ENCODE results near the gene NAE1.

DNA sequence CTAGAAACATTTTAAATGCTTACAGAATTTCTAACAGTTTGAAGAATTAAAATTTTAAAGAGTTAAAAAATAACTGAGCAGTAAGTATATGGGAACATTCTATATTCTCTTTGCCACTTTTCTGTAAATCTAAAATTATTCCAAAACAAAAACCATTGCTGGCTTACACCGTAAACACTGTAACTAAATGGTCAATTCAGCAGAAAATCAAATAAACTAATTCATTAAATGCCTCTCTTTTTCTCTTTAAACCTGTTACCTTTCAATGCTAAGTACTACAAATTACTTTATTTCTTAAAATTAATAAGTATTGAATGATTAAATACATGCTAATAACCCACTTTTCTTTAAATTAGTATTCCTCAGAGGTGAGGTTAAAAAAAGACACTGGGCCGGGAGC is 43.3 kb downstream of the NAE1 start:
- TF ChIP-seq YY1 (IDR thresholded peaks at IDR 0.05; ENCODE audit: low read depth) (no peak), REST (IDR thresholded peaks at IDR 0.05; ENCODE audit: low read depth) (no peak), MAX (IDR thresholded peaks at IDR 0.05) (no peak), CEBPB (IDR thresholded peaks at IDR 0.05) (no peak), EP300 (IDR thresholded peaks at IDR 0.05; ENCODE audit: borderline replicate concordance) (no peak), TAF1 (IDR thresholded peaks at IDR 0.05; ENCODE audit: low read depth) (no peak), EGR1 (IDR thresholded peaks at IDR 0.05) (no peak), CREB1 (IDR thresholded peaks at IDR 0.05; ENCODE audit: low read depth) (no peak), NFIC (IDR thresholded peaks at IDR 0.05) (no peak), TEAD4 (IDR thresholded peaks at IDR 0.05) (no peak)

All from Ishikawa (cell line).